ENCODE measurements around the gene FDXR. TPM values are rescaled to one million over a fixed set of nuclear protein-coding genes. Genes with fewer than 3 reads are reported as not detected.

Gene FDXR
- total and polyA plus RNA-seq, 9 donors = 2.4 to 5.4 (median 3.0) TPM

DNA sequence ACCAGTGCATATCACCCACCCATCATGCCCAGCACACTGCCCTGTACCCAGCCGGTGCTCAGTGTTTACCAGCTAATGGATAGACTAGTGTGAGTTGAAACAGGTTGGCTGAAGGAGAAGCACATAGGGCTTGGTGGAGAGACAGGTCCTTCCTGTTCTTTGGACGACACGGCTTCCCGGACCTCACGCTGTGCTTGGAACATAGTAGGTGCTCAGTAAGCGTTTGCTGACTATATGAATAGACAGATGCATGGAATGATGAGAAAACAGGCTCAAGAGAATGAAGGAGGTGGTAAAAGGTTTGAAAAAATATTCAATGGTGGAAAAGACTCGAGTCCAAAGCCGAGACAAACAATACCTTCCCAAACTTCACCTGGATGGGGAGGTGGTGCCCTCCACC lies 27.4 kb upstream of the FDXR start:
- Histone ChIP-seq H3K27ac (ENCODE audit: low read length) (no peak overlapping the region), H3K9me3 (replicated peaks; ENCODE audit: control insufficient read depth, low read depth, low read length) (no peaks in the 10 kb centered on the region), H3K4me3 (ENCODE audit: low read length) (no peak overlapping the region), H3K4me1 (ENCODE audit: control insufficient read depth, insufficient read depth, low read length) (no peaks in the 10 kb centered on the region), H3K27me3 (ENCODE audit: control insufficient read depth, insufficient read depth, low read length) (peaks cover 57% of the 10 kb centered on the region), H3K36me3 (ENCODE audit: control insufficient read depth, insufficient read depth, low read length) (no peaks in the 10 kb centered on the region)
- DNase-seq = no peak
- 84% methylated on average over 5 of the region's 8 CpGs for WGBS (ENCODE audit: insufficient coverage)

- H3K27me3 ChIP-seq (ENCODE audit: control insufficient read depth, insufficient read depth, low read length) = peaks cover 63% of the 10 kb centered on the region
- 81% methylated on average over 6 of the region's 11 CpGs for WGBS (ENCODE audit: insufficient coverage)
- no peak for DNase-seq
These were observed 25.7 kb upstream of the FDXR start for GRCh38 chr17:74898376-74898946.

DNA sequence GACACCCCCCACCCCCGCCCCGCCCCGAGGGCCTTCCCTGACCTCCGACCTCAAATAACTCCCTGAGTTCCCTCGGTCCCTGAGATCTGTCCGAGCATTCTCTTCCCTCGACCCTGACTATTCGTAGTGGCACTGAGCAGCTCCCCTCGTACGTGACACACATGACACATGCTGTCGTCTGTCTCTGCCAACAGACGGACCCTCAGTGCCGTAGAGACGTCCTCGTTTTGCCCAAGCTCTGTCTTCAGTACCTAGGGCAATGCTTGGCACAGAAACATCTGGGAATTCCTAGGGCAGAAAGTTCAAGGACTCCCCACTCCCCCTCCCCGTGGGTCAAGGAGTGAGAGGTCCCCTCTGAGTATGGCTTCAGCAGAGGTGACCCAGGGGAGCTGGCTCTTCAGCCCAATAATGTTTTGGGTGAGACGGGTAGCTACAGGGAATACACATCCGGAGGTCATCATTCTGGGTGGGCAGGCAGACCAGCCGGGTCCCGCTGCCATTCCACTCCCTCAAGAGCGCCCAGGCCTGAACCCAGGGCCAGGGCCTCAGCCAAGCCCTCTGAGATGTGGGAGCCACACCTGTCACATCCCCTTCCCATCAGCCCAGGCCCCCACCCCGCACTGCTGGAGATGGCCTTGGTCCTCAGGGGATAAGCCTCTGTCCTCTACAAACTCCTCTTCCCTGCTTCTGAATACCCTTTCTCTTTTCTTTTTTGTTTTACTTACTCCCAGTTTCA lies 21.3 kb upstream of the FDXR start:
- H3K27me3 ChIP-seq (ENCODE audit: control insufficient read depth, insufficient read depth, low read length) = peaks cover 74% of the 10 kb centered on the region
- no peak overlapping the region for H3K4me3 ChIP-seq (ENCODE audit: low read length)
- H3K27ac ChIP-seq (ENCODE audit: low read length) = no peak overlapping the region
- 21% methylated on average over 19 of the region's 22 CpGs for WGBS (ENCODE audit: insufficient coverage)
- no peaks in the 10 kb centered on the region for H3K36me3 ChIP-seq (ENCODE audit: control insufficient read depth, insufficient read depth, low read length)
- no peak for DNase-seq
- no peaks in the 10 kb centered on the region for H3K4me1 ChIP-seq (ENCODE audit: control insufficient read depth, insufficient read depth, low read length)
- H3K9me3 ChIP-seq (replicated peaks; ENCODE audit: control insufficient read depth, low read depth, low read length) = no peaks in the 10 kb centered on the region

More at GRCh38 chr17:74898376-74898946, 25.7 kb upstream of the FDXR start:
- Histone ChIP-seq H3K36me3 (ENCODE audit: control insufficient read depth, insufficient read depth, low read length) (no peaks in the 10 kb centered on the region), H3K4me1 (ENCODE audit: control insufficient read depth, insufficient read depth, low read length) (no peaks in the 10 kb centered on the region), H3K4me3 (ENCODE audit: low read length) (no peak overlapping the region), H3K27ac (ENCODE audit: low read length) (no peak overlapping the region), H3K9me3 (replicated peaks; ENCODE audit: control insufficient read depth, low read depth, low read length) (no peaks in the 10 kb centered on the region)

DNA sequence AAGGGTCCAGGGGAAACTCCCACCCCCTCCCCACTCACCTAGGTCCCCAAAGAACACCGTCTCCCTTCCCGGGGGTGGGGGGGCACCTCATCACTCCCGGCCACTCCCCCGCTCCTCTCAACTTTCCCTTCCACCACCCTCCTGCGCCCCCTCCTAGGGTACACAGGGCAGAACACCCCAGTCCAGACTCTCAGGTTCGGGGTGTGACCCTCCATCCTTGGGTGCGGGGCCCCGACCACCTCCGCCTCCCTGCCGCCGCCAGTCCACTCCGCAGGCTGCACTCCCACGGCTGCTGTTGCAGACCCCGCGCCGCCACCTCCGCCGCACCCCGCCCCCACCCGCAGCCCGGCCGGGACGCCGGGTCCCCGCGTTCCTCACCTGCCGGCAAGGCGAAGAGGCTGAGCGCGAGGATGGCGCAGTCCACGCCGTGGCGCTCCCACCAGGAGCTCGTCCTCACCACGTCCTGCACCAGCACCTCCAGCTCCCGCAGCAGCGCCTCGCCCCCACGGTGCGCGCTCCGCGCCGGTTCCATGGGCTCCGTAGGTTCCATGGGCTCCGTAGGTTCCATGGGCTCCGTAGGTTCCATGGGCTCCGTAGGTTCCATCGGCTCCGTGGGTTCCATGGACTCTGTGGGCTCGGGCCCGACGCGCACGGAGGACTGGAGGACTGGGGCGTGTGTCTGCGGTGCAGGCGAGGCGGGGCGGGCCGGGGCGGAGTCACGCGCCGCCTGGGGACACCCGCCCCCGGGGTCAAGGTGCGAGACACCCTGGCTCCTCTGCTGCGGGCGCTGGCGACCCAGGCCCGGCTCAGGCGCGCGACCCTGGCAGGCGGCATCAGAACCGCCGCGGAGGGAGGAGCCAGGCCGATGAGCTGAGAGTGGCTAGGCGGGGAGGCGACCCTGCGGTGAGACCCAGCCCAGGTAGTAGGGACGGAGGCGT lies 20.4 kb upstream of the FDXR start, which contains the start of gene FADS6:
Gene FADS6 (minus strand): TSS at position 660 of the 938 bp plus-strand sequence. CDS start 38 bp downstream, at position 622.
- DNase-seq = no peak
- H3K9me3 ChIP-seq (replicated peaks; ENCODE audit: control insufficient read depth, low read depth, low read length) = no peaks in the 10 kb centered on the region
- no peaks in the 10 kb centered on the region for H3K4me1 ChIP-seq (ENCODE audit: control insufficient read depth, insufficient read depth, low read length)
- peaks cover 78% of the 10 kb centered on the region for H3K27me3 ChIP-seq (ENCODE audit: control insufficient read depth, insufficient read depth, low read length)
- 2% methylated on average over 84 of the region's 86 CpGs for WGBS (ENCODE audit: insufficient coverage)
- H3K4me3 ChIP-seq (ENCODE audit: low read length) = no peak within 1 kb of the TSS
- no peaks in the 10 kb centered on the region for H3K36me3 ChIP-seq (ENCODE audit: control insufficient read depth, insufficient read depth, low read length)
- no peak within 1 kb of the TSS for H3K27ac ChIP-seq (ENCODE audit: low read length)

GRCh38 chr17:74892013-74892841 lies 19.4 kb upstream of the FDXR start:
- Histone ChIP-seq H3K27ac (ENCODE audit: low read length) (no peak overlapping the region), H3K9me3 (replicated peaks; ENCODE audit: control insufficient read depth, low read depth, low read length) (no peaks in the 10 kb centered on the region), H3K4me1 (ENCODE audit: control insufficient read depth, insufficient read depth, low read length) (no peaks in the 10 kb centered on the region), H3K27me3 (ENCODE audit: control insufficient read depth, insufficient read depth, low read length) (peaks cover 75% of the 10 kb centered on the region), H3K4me3 (ENCODE audit: low read length) (no peak overlapping the region), H3K36me3 (ENCODE audit: control insufficient read depth, insufficient read depth, low read length) (no peaks in the 10 kb centered on the region)
- no peak for DNase-seq
- 59% methylated on average over 15 of the region's 20 CpGs for WGBS (ENCODE audit: insufficient coverage)

DNA sequence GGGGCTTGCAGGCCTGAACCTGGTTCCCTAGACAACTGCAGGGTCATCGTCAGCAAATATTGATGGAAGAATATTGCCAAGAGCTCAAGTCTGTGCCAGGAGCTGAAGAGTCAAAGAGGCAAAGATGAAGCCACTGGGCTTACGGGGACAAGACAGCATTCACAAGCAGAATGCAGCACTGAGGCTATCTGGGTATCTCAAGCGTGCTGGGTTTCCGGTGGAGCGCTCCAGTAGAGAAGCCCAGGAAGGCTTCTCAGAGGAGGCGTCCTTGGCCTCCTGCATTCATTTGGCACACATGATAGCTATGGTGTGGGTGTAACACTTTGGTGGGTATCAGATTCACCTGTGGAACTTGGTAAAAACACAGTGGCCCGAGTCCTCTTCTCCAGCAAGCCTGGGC lies 17.8 kb upstream of the FDXR start:
- Histone ChIP-seq H3K4me1 (ENCODE audit: control insufficient read depth, insufficient read depth, low read length) (no peaks in the 10 kb centered on the region), H3K9me3 (replicated peaks; ENCODE audit: control insufficient read depth, low read depth, low read length) (no peaks in the 10 kb centered on the region), H3K27me3 (ENCODE audit: control insufficient read depth, insufficient read depth, low read length) (peaks cover 64% of the 10 kb centered on the region), H3K4me3 (ENCODE audit: low read length) (no peak overlapping the region), H3K27ac (ENCODE audit: low read length) (no peak overlapping the region), H3K36me3 (ENCODE audit: control insufficient read depth, insufficient read depth, low read length) (no peaks in the 10 kb centered on the region)
- DNase-seq = no peak
- WGBS (ENCODE audit: insufficient coverage) = 80% methylated on average over 6 of the region's 7 CpGs

GRCh38 chr17:74888469-74888868 lies 15.7 kb upstream of the FDXR start:
- no peak overlapping the region for H3K27ac ChIP-seq (ENCODE audit: low read length)
- 47% methylated on average over 3 of the region's 13 CpGs for WGBS (ENCODE audit: insufficient coverage)
- DNase-seq = no peak
- no peaks in the 10 kb centered on the region for H3K4me1 ChIP-seq (ENCODE audit: control insufficient read depth, insufficient read depth, low read length)
- H3K9me3 ChIP-seq (replicated peaks; ENCODE audit: control insufficient read depth, low read depth, low read length) = no peaks in the 10 kb centered on the region
- peaks cover 43% of the 10 kb centered on the region for H3K27me3 ChIP-seq (ENCODE audit: control insufficient read depth, insufficient read depth, low read length)
- H3K36me3 ChIP-seq (ENCODE audit: control insufficient read depth, insufficient read depth, low read length) = no peaks in the 10 kb centered on the region
- H3K4me3 ChIP-seq (ENCODE audit: low read length) = no peak overlapping the region

- H3K27me3 ChIP-seq (ENCODE audit: control insufficient read depth, insufficient read depth, low read length) = peaks cover 21% of the 10 kb centered on the region
- no peaks in the 10 kb centered on the region for H3K9me3 ChIP-seq (replicated peaks; ENCODE audit: control insufficient read depth, low read depth, low read length)
- DNase-seq = peak; percentile 42
- WGBS (ENCODE audit: insufficient coverage) = 57% methylated on average over 9 of the region's 15 CpGs
- no peak overlapping the region for H3K4me3 ChIP-seq (ENCODE audit: low read length)
- no peaks in the 10 kb centered on the region for H3K4me1 ChIP-seq (ENCODE audit: control insufficient read depth, insufficient read depth, low read length)
- H3K36me3 ChIP-seq (ENCODE audit: control insufficient read depth, insufficient read depth, low read length) = no peaks in the 10 kb centered on the region
- H3K27ac ChIP-seq (ENCODE audit: low read length) = no peak overlapping the region
These were observed 10.5 kb upstream of the FDXR start for GRCh38 chr17:74883241-74883745.

GRCh38 chr17:74882517-74883240 lies 9.9 kb upstream of the FDXR start:
- no peak overlapping the region for H3K27ac ChIP-seq (ENCODE audit: low read length)
- H3K4me3 ChIP-seq (ENCODE audit: low read length) = no peak overlapping the region
- peaks cover 20% of the 10 kb centered on the region for H3K27me3 ChIP-seq (ENCODE audit: control insufficient read depth, insufficient read depth, low read length)
- no peaks in the 10 kb centered on the region for H3K4me1 ChIP-seq (ENCODE audit: control insufficient read depth, insufficient read depth, low read length)
- DNase-seq = no peak
- H3K9me3 ChIP-seq (replicated peaks; ENCODE audit: control insufficient read depth, low read depth, low read length) = no peaks in the 10 kb centered on the region
- no peaks in the 10 kb centered on the region for H3K36me3 ChIP-seq (ENCODE audit: control insufficient read depth, insufficient read depth, low read length)
- 55% methylated on average over 14 of the region's 20 CpGs for WGBS (ENCODE audit: insufficient coverage)
